IMR-90 (cell line): Measurements from ENCODE around the gene SRR. TPM values are rescaled to one million over a fixed set of nuclear protein-coding genes. Genes with fewer than 3 reads are reported as not detected.
A peak's percentile ranks its signal among the peaks of the same experiment; 100 is the strongest.

ENCODE experiments used
- ATAC-seq: fragments of 200-7000 bp; cut with Tn5 transposase; 2 replicates; pipeline ENCODE4 v1.9.1; 2020; ENCODE audit warnings: low read depth, mild to moderate bottlenecking, moderate library complexity
- BruUV-seq: library from RNA; stranded (reverse); fragments of 400-500 nt; replicated peaks from 2 replicates; lab custom pipeline; 2021; lab: Mats Ljungman, UMichigan
- CTCF ChIA-PET: fragments of 300-600 bp; formaldehyde crosslinking; extraction: SDS; loops from one replicate; lab custom pipeline; 2021; ENCODE audit warnings: antibody characterized with exemption; lab: Yijun Ruan, JAX
- POLR2A ChIA-PET: fragments of 300-600 bp; sonication (Branson Sonifier 250); formaldehyde crosslinking; loops from one replicate; lab custom pipeline; 2022; ENCODE audit warnings: antibody characterized with exemption; ENCODE audit not compliant: unreplicated experiment; lab: Charles Lee
- DNase-seq: peaks from one replicate; pipeline ENCODE4 v3.0.0; 2013
- H2AFZ ChIP-seq: replicated peaks from 2 replicates; pipeline ENCODE3; 2013; ENCODE audit warnings: low read length, mild to moderate bottlenecking; ENCODE audit not compliant: poor library complexity
- H2AK5ac ChIP-seq: 2 replicates; pipeline ENCODE4 v1.6.1; 2013; ENCODE audit warnings: low read depth, low read length, inconsistent platforms
- H2AK9ac ChIP-seq: replicated peaks from 2 replicates; pipeline ENCODE3; 2013; ENCODE audit warnings: mild to moderate bottlenecking, low read depth, low read length, moderate library complexity; ENCODE audit not compliant: poor library complexity
- H2BK120ac ChIP-seq: 2 replicates; pipeline ENCODE4 v1.6.1; 2013; ENCODE audit warnings: low read depth, low read length, inconsistent platforms
- H2BK15ac ChIP-seq: 3 replicates; pipeline ENCODE4 v1.6.1; 2013; ENCODE audit warnings: low read depth, low read length, inconsistent platforms
- H2BK20ac ChIP-seq: 2 replicates; pipeline ENCODE4 v1.6.1; 2013; ENCODE audit warnings: low read depth, mild to moderate bottlenecking, inconsistent platforms, low read length, moderate library complexity
- H2BK5ac ChIP-seq: 2 replicates; pipeline ENCODE4 v1.6.1; 2013; ENCODE audit warnings: mild to moderate bottlenecking, low read depth, low read length, inconsistent platforms; ENCODE audit not compliant: poor library complexity, severe bottlenecking
- H3K14ac ChIP-seq: replicated peaks from 2 replicates; pipeline ENCODE4 v1.6.1; 2013; ENCODE audit warnings: low read depth, low read length, inconsistent platforms
- H3K18ac ChIP-seq: 2 replicates; pipeline ENCODE4 v1.6.1; 2013; ENCODE audit warnings: low read depth, low read length, control low read depth
- H3K23ac ChIP-seq: 2 replicates; pipeline ENCODE4 v1.6.1; 2013; ENCODE audit warnings: low read depth, low read length, inconsistent platforms
- H3K27ac ChIP-seq: 2 replicates; pipeline ENCODE4 v1.5.1; 2013; ENCODE audit warnings: mild to moderate bottlenecking, control low read depth, low read length; ENCODE audit not compliant: insufficient read depth
- H3K27me3 ChIP-seq: 2 replicates; pipeline ENCODE4 v1.6.1; 2013; ENCODE audit warnings: low read length; ENCODE audit not compliant: control insufficient read depth, insufficient read depth
- H3K36me3 ChIP-seq: 2 replicates; pipeline ENCODE4 v1.6.1; 2013; ENCODE audit warnings: low read length, mixed read lengths; ENCODE audit not compliant: control insufficient read depth, insufficient read depth
- H3K4ac ChIP-seq: 2 replicates; pipeline ENCODE4 v1.6.1; 2013; ENCODE audit warnings: low read depth, low read length, inconsistent platforms
- H3K4me1 ChIP-seq: 2 replicates; pipeline ENCODE4 v1.6.1; 2013; ENCODE audit warnings: low read length, mixed read lengths; ENCODE audit not compliant: control insufficient read depth, insufficient read depth
- H3K4me2 ChIP-seq: 2 replicates; pipeline ENCODE4 v1.6.1; 2013; ENCODE audit warnings: low read depth, mild to moderate bottlenecking, control low read depth, low read length, moderate library complexity
- H3K4me3 ChIP-seq: 2 replicates; pipeline ENCODE4 v1.5.1; 2013; ENCODE audit warnings: low read depth, mild to moderate bottlenecking, control low read depth, low read length, moderate library complexity; ENCODE audit not compliant: insufficient read depth
- H3K56ac ChIP-seq: 2 replicates; pipeline ENCODE4 v1.6.1; 2013; ENCODE audit warnings: low read length, inconsistent platforms; ENCODE audit not compliant: insufficient read depth; ENCODE audit errors: extremely low read depth
- H3K79me1 ChIP-seq, 2 experiments: 2 replicates each; pipeline ENCODE4 v1.6.1; 2013; ENCODE audit warnings: low read length in 2 of 2, inconsistent platforms in 1 of 2, low read depth in 1 of 2
- H3K9ac ChIP-seq: 2 replicates; pipeline ENCODE4 v1.6.1; 2013; ENCODE audit warnings: low read depth, low read length, control low read depth
- H3K9me1 ChIP-seq: 2 replicates; pipeline ENCODE4 v1.6.1; 2013; ENCODE audit warnings: low read length, inconsistent platforms; ENCODE audit not compliant: insufficient read depth
- H3K9me3 ChIP-seq: 2 replicates; pipeline ENCODE4 v1.6.1; 2013; ENCODE audit warnings: low read length; ENCODE audit not compliant: control insufficient read depth, insufficient read depth
- H4K20me1 ChIP-seq: 2 replicates; pipeline ENCODE4 v1.6.1; 2013; ENCODE audit warnings: low read length, inconsistent platforms; ENCODE audit not compliant: insufficient read depth
- H4K5ac ChIP-seq: 2 replicates; pipeline ENCODE4 v1.6.1; 2013; ENCODE audit warnings: mild to moderate bottlenecking, low read depth, low read length, control low read depth
- H4K8ac ChIP-seq, 2 experiments: 2 replicates each; pipeline ENCODE4 v1.6.1; 2013; ENCODE audit warnings: low read depth in 2 of 2, low read length in 2 of 2, control low read depth in 1 of 2, inconsistent platforms in 1 of 2
- H4K91ac ChIP-seq: 2 replicates; pipeline ENCODE4 v1.6.1; 2013; ENCODE audit warnings: low read depth, low read length, inconsistent platforms; ENCODE audit not compliant: insufficient read depth
- RFX5 ChIP-seq: IDR thresholded peaks from 2 replicates; pipeline ENCODE4 v1.8.0; 2012; ENCODE audit warnings: low read depth, mild to moderate bottlenecking, low read length, moderate library complexity
- SMC3 ChIP-seq: fragments of 150-350 bp; IDR thresholded peaks from 2 replicates; pipeline ENCODE4 v1.6.1; 2016; ENCODE audit warnings: low read depth, mild to moderate bottlenecking, antibody characterized with exemption, low read length, moderate library complexity
- WGBS, 2 experiments: methylation state at CpG; one replicate each; pipeline versions ENCODE4 v1.1.5 to v1.1.7; 2013; ENCODE audit warnings: missing lambda C conversion rate in 2 of 2; ENCODE audit not compliant: insufficient read length in 1 of 2; ENCODE audit errors: extremely low coverage in 2 of 2; 5-methylcytosine and 5-hydroxymethylcytosine counted together
- dilution Hi-C: fragments of 300-500 bp; cut with HindIII; formaldehyde crosslinking; loops from one replicate; pipeline ENCODE4 v1.14.3; 2018; ENCODE audit warnings: low sequenced_read_pairs; ENCODE audit not compliant: unreplicated experiment
- in situ Hi-C: fragments of 300-500 bp; cut with MboI; formaldehyde crosslinking; loops from 3 replicates; pipeline ENCODE4 v1.14.3; 2019; ENCODE audit warnings: low sequenced_read_pairs, inconsistent platforms, mixed read lengths
- intact Hi-C: fragments of 100-400 bp; cut with micrococcal nuclease; formaldehyde crosslinking; loops from 2 replicates; pipeline ENCODE4 v1.10.0; 2022
- polyA plus RNA-seq, 3 experiments: library from polyadenylated mRNA; depleted of rRNA; stranded (reverse); fragments of >200 nt; gene quantifications; 2 replicates each; pipeline ENCODE4 v1.2.3, GENCODE V29; 2012; ENCODE audit warnings: low replicate concordance in 1 of 3
- total RNA-seq: library from RNA; depleted of rRNA; stranded (reverse); fragments of >200 nt; gene quantifications from 2 replicates; pipeline ENCODE4 v1.2.3, GENCODE V29; 2012

SRR gene
- total and polyA plus RNA-seq, 2 of the 4 experiments (the other 2 are of a cell fraction): 14.5 to 52.7 TPM

DNA sequence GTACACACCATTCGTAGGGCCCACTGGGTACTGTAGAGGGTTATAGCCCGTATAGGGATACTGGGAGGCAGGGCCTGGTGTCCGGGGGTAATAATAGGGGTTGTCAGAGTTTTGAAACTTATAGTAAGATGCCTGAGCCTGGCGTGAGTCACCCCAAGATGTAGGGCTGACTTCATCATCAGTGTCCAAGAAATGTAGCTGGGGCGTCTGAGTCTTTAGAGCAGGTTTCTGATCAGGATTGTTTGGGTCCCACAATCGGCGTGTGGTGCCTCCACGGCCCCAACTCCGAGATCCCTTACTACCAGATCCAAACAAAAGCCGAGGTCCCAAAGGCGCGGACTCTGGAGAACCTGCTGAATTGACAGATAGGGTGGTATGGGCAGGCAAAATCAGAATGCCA is 4.6 kb upstream of the SRR start:
- 80% methylated on average over 2 of the region's 12 CpGs; no CpG with 5 or more reads in 1 of the 2 experiments for WGBS, 2 experiments
- intact Hi-C loops: no loop called here
- no peak for ATAC-seq
- H4K5ac ChIP-seq: no peak overlapping the region
- no peak overlapping the region for H3K4ac ChIP-seq
- peaks cover 20 to 85% of the 10 kb centered on the region in 2 experiments for H3K79me1 ChIP-seq
- dilution Hi-C loops: no loop called here
- H3K23ac ChIP-seq: no peak overlapping the region
- DNase-seq: no peak
- no peak overlapping the region for H3K9ac ChIP-seq
- H3K18ac ChIP-seq: no peak overlapping the region
- H4K20me1 ChIP-seq: peaks cover 14% of the 10 kb centered on the region; the same call in 1 of the 2 replicates
- H3K9me1 ChIP-seq: peaks cover 4% of the 10 kb centered on the region; the same call in 1 of the 2 replicates
- H3K27me3 ChIP-seq: no peaks in the 10 kb centered on the region
- POLR2A ChIA-PET: no interaction called here
- H3K36me3 ChIP-seq: peaks cover 32% of the 10 kb centered on the region
- H3K27ac ChIP-seq: no peak overlapping the region
- no peak overlapping the region for H3K56ac ChIP-seq
- H3K14ac ChIP-seq: no peak overlapping the region
- no peaks in the 10 kb centered on the region for H3K9me3 ChIP-seq
- no peak overlapping the region for H2AK9ac ChIP-seq
- no peak overlapping the region for H2BK120ac ChIP-seq
- in situ Hi-C loops: no loop called here
- H3K4me3 ChIP-seq: no peak overlapping the region
- no peak overlapping the region for H2BK20ac ChIP-seq
- TF ChIP-seq RFX5 (peak; percentile 52; the same call in 1 of the 2 replicates), SMC3 (no peak)
- H2BK15ac ChIP-seq: no peak overlapping the region
- CTCF ChIA-PET: interaction anchor here (0.7 kb wide), 1 partner anchor 406 kb away, joined by 5 read pairs; no protein-coding TSS in a partner anchor
- H3K4me1 ChIP-seq: peaks cover 1% of the 10 kb centered on the region; the same call in 1 of the 2 replicates
- H2AFZ ChIP-seq: no peak overlapping the region
- no peak overlapping the region for H3K4me2 ChIP-seq
- H2BK5ac ChIP-seq: no peak overlapping the region
- no TSS peak for BruUV-seq
- H4K8ac ChIP-seq: no peak overlapping the region
- H2AK5ac ChIP-seq: no peak overlapping the region
- H4K91ac ChIP-seq: no peak overlapping the region
